BE2C (cell line): ENCODE measurements around the gene ALDH1A1. TPM values are rescaled to one million over a fixed set of nuclear protein-coding genes. Genes with fewer than 3 reads are reported as not detected.

Experiments
- DNase-seq: peaks from one replicate; pipeline ENCODE4 v3.0.0-alpha.2; 2020
- H3K27me3 ChIP-seq: fragments of 250-450 bp; sonication (Bioruptor Pico); 2 replicates; pipeline ENCODE4 v1.5.1; 2020; ENCODE audit warnings: mild to moderate bottlenecking
- H3K36me3 ChIP-seq: fragments of 250-450 bp; sonication (Bioruptor Pico); 2 replicates; pipeline ENCODE4 v1.5.1; 2020; ENCODE audit warnings: mild to moderate bottlenecking
- H3K4me1 ChIP-seq: fragments of 250-450 bp; sonication (Bioruptor Pico); 2 replicates; pipeline ENCODE4 v1.5.1; 2020
- H3K4me3 ChIP-seq: 2 replicates; pipeline ENCODE4 v1.5.1; 2011; ENCODE audit warnings: low read depth, low read length
- H3K9me3 ChIP-seq: fragments of 250-450 bp; sonication (Bioruptor Pico); 2 replicates; pipeline ENCODE4 v1.5.1; 2020
- polyA plus RNA-seq: library from polyadenylated mRNA; unstranded; fragments of >200 nt; gene quantifications from one replicate; pipeline ENCODE4 v1.2.1, GENCODE V29; 2012; ENCODE audit warnings: low read depth, missing spikeins; ENCODE audit not compliant: insufficient read length, insufficient read depth
- TF ChIP-seq, protein P1 (sequence below): IDR thresholded peaks from 2 replicates; pipeline ENCODE4 v1.5.1; 2012; ENCODE audit warnings: mild to moderate bottlenecking, low read depth, low read length

ALDH1A1 gene
- not detected for polyA plus RNA-seq

- Histone ChIP-seq H3K9me3 (no peaks in the 10 kb centered on the region), H3K36me3 (no peaks in the 10 kb centered on the region), H3K4me1 (no peaks in the 10 kb centered on the region), H3K4me3 (no peak within 1 kb of the TSS), H3K27me3 (no peaks in the 10 kb centered on the region)
- TF ChIP-seq, protein P1, sequence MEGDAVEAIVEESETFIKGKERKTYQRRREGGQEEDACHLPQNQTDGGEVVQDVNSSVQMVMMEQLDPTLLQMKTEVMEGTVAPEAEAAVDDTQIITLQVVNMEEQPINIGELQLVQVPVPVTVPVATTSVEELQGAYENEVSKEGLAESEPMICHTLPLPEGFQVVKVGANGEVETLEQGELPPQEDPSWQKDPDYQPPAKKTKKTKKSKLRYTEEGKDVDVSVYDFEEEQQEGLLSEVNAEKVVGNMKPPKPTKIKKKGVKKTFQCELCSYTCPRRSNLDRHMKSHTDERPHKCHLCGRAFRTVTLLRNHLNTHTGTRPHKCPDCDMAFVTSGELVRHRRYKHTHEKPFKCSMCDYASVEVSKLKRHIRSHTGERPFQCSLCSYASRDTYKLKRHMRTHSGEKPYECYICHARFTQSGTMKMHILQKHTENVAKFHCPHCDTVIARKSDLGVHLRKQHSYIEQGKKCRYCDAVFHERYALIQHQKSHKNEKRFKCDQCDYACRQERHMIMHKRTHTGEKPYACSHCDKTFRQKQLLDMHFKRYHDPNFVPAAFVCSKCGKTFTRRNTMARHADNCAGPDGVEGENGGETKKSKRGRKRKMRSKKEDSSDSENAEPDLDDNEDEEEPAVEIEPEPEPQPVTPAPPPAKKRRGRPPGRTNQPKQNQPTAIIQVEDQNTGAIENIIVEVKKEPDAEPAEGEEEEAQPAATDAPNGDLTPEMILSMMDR: no peak
- DNase-seq: no peak
These were observed at the start of gene ALDH1A1 for GRCh38 chr9:72952914-72953313. TSS of gene ALDH1A1 (minus strand) at chr9:72953053. CDS start at chr9:72953000, 53 bp downstream.

DNA sequence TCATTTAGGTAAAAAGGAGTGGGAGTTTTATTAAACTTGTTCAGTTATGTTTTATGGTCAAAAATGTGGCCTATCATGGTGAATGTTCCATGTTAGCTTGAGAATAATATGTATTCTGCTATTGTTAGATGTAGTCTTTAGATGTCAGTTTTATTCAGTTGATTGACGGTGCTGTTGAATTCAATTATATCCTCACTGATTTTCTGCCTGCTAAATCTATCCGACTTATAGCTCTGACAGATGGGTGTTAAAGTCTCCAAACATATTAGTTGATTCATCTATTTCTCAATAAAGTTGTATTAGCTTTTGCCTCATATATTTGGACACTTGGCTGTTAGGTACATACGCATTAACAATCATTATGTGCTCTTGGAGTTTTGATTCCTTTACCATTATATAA lies 49.0 kb upstream of the ALDH1A1 start:
- no peak for DNase-seq
- TF ChIP-seq, protein P1: no peak
- Histone ChIP-seq H3K36me3 (no peaks in the 10 kb centered on the region), H3K4me1 (no peaks in the 10 kb centered on the region), H3K4me3 (no peak overlapping the region), H3K9me3 (no peaks in the 10 kb centered on the region), H3K27me3 (no peaks in the 10 kb centered on the region)

DNA sequence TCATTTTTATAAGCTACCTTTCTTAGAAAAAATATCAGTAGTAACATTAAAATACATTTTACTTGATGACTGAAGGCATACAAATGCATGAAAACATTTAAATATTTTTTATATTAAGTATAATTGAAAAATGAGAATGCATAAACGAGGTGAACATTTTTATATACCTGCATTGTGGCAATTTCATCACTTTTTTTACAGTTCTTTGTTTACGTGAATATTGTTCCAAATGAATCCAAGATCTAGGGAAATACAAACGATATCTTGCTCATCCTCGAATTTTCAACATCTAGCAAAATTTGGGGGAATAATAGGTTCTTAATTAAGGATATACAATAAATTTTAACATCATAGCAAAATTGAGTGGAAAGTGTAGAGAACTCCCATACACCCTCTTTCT lies 45.5 kb upstream of the ALDH1A1 start:
- no peak for DNase-seq
- no peaks in the 10 kb centered on the region for H3K4me1 ChIP-seq
- TF ChIP-seq, protein P1: no peak
- H3K36me3 ChIP-seq: no peaks in the 10 kb centered on the region
- H3K4me3 ChIP-seq: no peak overlapping the region
- H3K27me3 ChIP-seq: no peaks in the 10 kb centered on the region
- no peaks in the 10 kb centered on the region for H3K9me3 ChIP-seq

GRCh38 chr9:72997387-72997995 lies 44.6 kb upstream of the ALDH1A1 start:
- DNase-seq: no peak
- no peaks in the 10 kb centered on the region for H3K36me3 ChIP-seq
- H3K4me3 ChIP-seq: no peak overlapping the region
- TF ChIP-seq, protein P1: no peak
- H3K4me1 ChIP-seq: no peaks in the 10 kb centered on the region
- no peaks in the 10 kb centered on the region for H3K9me3 ChIP-seq
- no peaks in the 10 kb centered on the region for H3K27me3 ChIP-seq

DNA sequence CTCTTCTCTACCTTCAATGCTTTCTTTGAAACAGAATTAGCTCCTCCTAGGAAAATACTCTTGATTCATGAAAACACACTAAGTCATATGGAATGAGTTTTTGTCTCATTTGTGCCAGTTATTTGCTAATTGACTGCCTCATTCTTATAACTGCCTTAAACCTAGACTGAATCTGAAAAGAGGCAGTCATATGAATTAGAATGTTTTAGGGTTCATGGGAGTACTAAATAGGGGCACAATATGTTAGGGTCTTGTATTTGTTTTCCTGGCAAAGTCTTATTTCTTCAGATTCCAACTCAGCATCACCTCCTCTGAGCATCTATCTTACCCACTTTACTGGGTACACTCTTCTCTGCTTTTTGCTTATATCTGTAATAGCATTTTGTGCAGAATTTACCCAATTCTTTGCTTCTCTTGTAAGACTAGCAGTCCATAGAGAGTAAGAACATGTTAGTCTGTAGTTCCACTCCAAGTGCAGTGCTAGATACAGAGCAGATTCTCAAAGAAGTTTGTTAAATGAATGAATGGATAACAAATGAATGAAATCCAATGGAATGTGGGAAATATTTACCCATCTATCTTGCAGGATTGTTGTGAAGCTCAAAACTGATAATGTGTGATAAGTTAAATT lies 43.9 kb upstream of the ALDH1A1 start:
- no peaks in the 10 kb centered on the region for H3K4me1 ChIP-seq
- no peak for DNase-seq
- no peaks in the 10 kb centered on the region for H3K36me3 ChIP-seq
- TF ChIP-seq, protein P1: no peak
- no peak overlapping the region for H3K4me3 ChIP-seq
- no peaks in the 10 kb centered on the region for H3K27me3 ChIP-seq
- H3K9me3 ChIP-seq: no peaks in the 10 kb centered on the region

- TF ChIP-seq, protein P1: no peak
- no peak for DNase-seq
- Histone ChIP-seq H3K4me1 (no peaks in the 10 kb centered on the region), H3K4me3 (no peak overlapping the region), H3K27me3 (no peaks in the 10 kb centered on the region), H3K36me3 (no peaks in the 10 kb centered on the region), H3K9me3 (no peaks in the 10 kb centered on the region)
These were observed 43.3 kb upstream of the ALDH1A1 start for GRCh38 chr9:72996114-72996513.
